PC-3 (cell line): ENCODE results near the gene RNASEH1. TPM values are rescaled to one million over a fixed set of nuclear protein-coding genes. Genes with fewer than 3 reads are reported as not detected.

ENCODE experiments used
- ATAC-seq: fragments of 200-7000 bp; cut with Tn5 transposase; 2 replicates; pipeline ENCODE4 v1.9.1; 2020; ENCODE audit warnings: mild to moderate bottlenecking, moderate library complexity
- BruUV-seq: library from RNA; stranded (reverse); fragments of 400-500 nt; replicated peaks from 2 replicates; lab custom pipeline; 2021; lab: Mats Ljungman, UMichigan
- CTCF ChIA-PET: fragments of 300-600 bp; sonication (Branson Sonifier 250); formaldehyde crosslinking; loops from one replicate; lab custom pipeline; 2022; ENCODE audit warnings: antibody characterized with exemption; lab: Charles Lee
- POLR2A ChIA-PET: fragments of 300-600 bp; sonication (Branson Sonifier 250); formaldehyde crosslinking; loops from one replicate; lab custom pipeline; 2022; ENCODE audit warnings: antibody characterized with exemption; ENCODE audit not compliant: unreplicated experiment; lab: Charles Lee
- DNase-seq: peaks from one replicate; pipeline ENCODE4 v3.0.0-alpha.2; 2015
- H2AFZ ChIP-seq: fragments of 300-600 bp; sonication (generic); 2 replicates; pipeline ENCODE4 v1.6.0; 2016; ENCODE audit warnings: antibody characterized with exemption, low read length
- H3F3A ChIP-seq: fragments of 300-600 bp; sonication (generic); one replicate; pipeline ENCODE4 v1.6.0; 2017; ENCODE audit warnings: antibody characterized with exemption, low read length, control low read depth, mild to moderate bottlenecking; ENCODE audit not compliant: unreplicated experiment
- H3K27ac ChIP-seq: fragments of 300-600 bp; sonication (generic); 2 replicates; pipeline ENCODE4 v1.5.1; 2016; ENCODE audit warnings: mild to moderate bottlenecking, low read length
- H3K27me3 ChIP-seq: fragments of 300-600 bp; sonication (generic); 2 replicates; pipeline ENCODE4 v1.6.1; 2016; ENCODE audit warnings: low read length, mixed read lengths
- H3K36me3 ChIP-seq: fragments of 300-600 bp; sonication (generic); 2 replicates; pipeline ENCODE4 v1.6.1; 2016; ENCODE audit warnings: low read depth, mixed run types, low read length, mixed read lengths
- H3K4me1 ChIP-seq: fragments of 300-600 bp; sonication (generic); 2 replicates; pipeline ENCODE4 v1.5.1; 2016; ENCODE audit warnings: low read length; ENCODE audit not compliant: insufficient read depth
- H3K4me2 ChIP-seq: fragments of 300-600 bp; sonication (generic); 2 replicates; pipeline ENCODE4 v1.6.0; 2016; ENCODE audit warnings: low read length
- H3K4me3 ChIP-seq: fragments of 300-600 bp; sonication (generic); 2 replicates; pipeline ENCODE4 v1.5.1; 2016; ENCODE audit warnings: mild to moderate bottlenecking, low read length, mixed read lengths
- H3K79me2 ChIP-seq: fragments of 300-600 bp; sonication (generic); 2 replicates; pipeline ENCODE4 v1.6.1; 2017; ENCODE audit warnings: low read length, mixed read lengths
- H3K9ac ChIP-seq: fragments of 300-600 bp; sonication (generic); 2 replicates; pipeline ENCODE4 v1.6.0; 2016; ENCODE audit warnings: mild to moderate bottlenecking, low read length
- H3K9me2 ChIP-seq: fragments of 300-600 bp; sonication (generic); replicated peaks from 2 replicates; pipeline ENCODE4 v1.6.1; 2016; ENCODE audit warnings: mixed run types, low read length, mixed read lengths
- H3K9me3 ChIP-seq: fragments of 300-600 bp; sonication (generic); 2 replicates; pipeline ENCODE4 v1.6.1; 2016; ENCODE audit warnings: low read length, mixed read lengths
- H4K20me1 ChIP-seq: fragments of 300-600 bp; sonication (generic); 2 replicates; pipeline ENCODE4 v1.6.1; 2016; ENCODE audit warnings: low read length, mixed read lengths
- EZH2 ChIP-seq: fragments of 300-600 bp; sonication (generic); IDR thresholded peaks from one replicate; pipeline ENCODE4 v1.6.1; 2017; ENCODE audit warnings: antibody characterized with exemption, mild to moderate bottlenecking, low read length; ENCODE audit not compliant: unreplicated experiment
- EZH2phosphoT487 ChIP-seq: fragments of 300-600 bp; sonication (generic); IDR thresholded peaks from 2 replicates; pipeline ENCODE4 v1.6.1; 2018; ENCODE audit warnings: mild to moderate bottlenecking, antibody characterized with exemption, low read length, borderline replicate concordance
- intact Hi-C: fragments of 100-400 bp; cut with micrococcal nuclease; formaldehyde crosslinking; loops from 2 replicates; pipeline ENCODE4 v1.9.0; 2023
- total RNA-seq: library from RNA; depleted of rRNA; stranded (reverse); fragments of >200 nt; gene quantifications from 2 replicates; pipeline ENCODE4 v1.2.3, GENCODE V29; 2014
- TF ChIP-seq, protein P1 (sequence below): fragments of 300-600 bp; sonication (generic); conservative IDR thresholded peaks from 2 replicates; pipeline ENCODE4 v1.5.1; 2017; ENCODE audit warnings: antibody characterized with exemption, low read depth, mild to moderate bottlenecking, low read length

Gene RNASEH1
- total RNA-seq, 1 experiment from 2014 or later = 51.1 TPM

GRCh38 chr2:3527886-3528785 is 30.0 kb downstream of the RNASEH1 start:
- H3K9ac ChIP-seq = no peak overlapping the region
- TF ChIP-seq, protein P1, sequence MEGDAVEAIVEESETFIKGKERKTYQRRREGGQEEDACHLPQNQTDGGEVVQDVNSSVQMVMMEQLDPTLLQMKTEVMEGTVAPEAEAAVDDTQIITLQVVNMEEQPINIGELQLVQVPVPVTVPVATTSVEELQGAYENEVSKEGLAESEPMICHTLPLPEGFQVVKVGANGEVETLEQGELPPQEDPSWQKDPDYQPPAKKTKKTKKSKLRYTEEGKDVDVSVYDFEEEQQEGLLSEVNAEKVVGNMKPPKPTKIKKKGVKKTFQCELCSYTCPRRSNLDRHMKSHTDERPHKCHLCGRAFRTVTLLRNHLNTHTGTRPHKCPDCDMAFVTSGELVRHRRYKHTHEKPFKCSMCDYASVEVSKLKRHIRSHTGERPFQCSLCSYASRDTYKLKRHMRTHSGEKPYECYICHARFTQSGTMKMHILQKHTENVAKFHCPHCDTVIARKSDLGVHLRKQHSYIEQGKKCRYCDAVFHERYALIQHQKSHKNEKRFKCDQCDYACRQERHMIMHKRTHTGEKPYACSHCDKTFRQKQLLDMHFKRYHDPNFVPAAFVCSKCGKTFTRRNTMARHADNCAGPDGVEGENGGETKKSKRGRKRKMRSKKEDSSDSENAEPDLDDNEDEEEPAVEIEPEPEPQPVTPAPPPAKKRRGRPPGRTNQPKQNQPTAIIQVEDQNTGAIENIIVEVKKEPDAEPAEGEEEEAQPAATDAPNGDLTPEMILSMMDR = no peak
- no peak for TF ChIP-seq EZH2
- no peak for TF ChIP-seq EZH2phosphoT487
- no peaks in the 10 kb centered on the region for H3K79me2 ChIP-seq
- H2AFZ ChIP-seq = no peak overlapping the region
- H3K9me2 ChIP-seq = no peaks in the 10 kb centered on the region
- ChIA-PET CTCF (no interaction called here), POLR2A (no interaction called here)
- DNase-seq = no peak
- H3K4me3 ChIP-seq = no peak overlapping the region
- no peaks in the 10 kb centered on the region for H3K36me3 ChIP-seq
- no peaks in the 10 kb centered on the region for H4K20me1 ChIP-seq
- no TSS peak for BruUV-seq
- no peaks in the 10 kb centered on the region for H3F3A ChIP-seq
- H3K4me2 ChIP-seq = no peak overlapping the region
- intact Hi-C loops = no loop called here
- H3K27me3 ChIP-seq = no peaks in the 10 kb centered on the region
- H3K27ac ChIP-seq = no peak overlapping the region
- no peaks in the 10 kb centered on the region for H3K9me3 ChIP-seq
- peaks cover 12% of the 10 kb centered on the region for H3K4me1 ChIP-seq
- no peak for ATAC-seq

DNA sequence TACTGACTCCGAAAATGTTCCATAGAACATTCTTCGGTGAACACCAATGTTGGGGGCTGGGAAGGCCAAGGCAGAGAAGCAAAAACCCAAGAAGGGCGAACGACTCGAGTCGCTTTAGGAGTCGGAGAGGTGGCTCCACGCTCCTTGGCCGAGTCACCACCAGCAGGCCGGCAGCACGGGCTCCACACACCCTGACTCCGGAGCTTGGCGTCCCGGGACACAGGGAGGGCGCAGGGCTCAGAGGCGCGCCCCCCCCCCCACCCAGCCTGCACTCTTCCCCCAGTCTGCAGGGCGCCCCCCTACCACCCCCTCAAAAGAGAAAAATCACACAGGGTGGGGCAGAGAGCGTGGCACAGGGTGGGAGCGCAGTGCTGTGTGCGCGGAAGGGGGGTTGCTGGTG is 31.3 kb downstream of the RNASEH1 start:
- Histone ChIP-seq H3F3A (no peaks in the 10 kb centered on the region), H3K4me2 (no peak overlapping the region), H3K4me3 (no peak overlapping the region), H3K9me2 (no peaks in the 10 kb centered on the region), H3K9me3 (no peaks in the 10 kb centered on the region), H2AFZ (no peak overlapping the region), H3K4me1 (peaks cover 16% of the 10 kb centered on the region), H3K79me2 (no peaks in the 10 kb centered on the region), H3K36me3 (no peaks in the 10 kb centered on the region), H3K9ac (no peak overlapping the region), H3K27me3 (no peaks in the 10 kb centered on the region), H3K27ac (no peak overlapping the region), H4K20me1 (no peaks in the 10 kb centered on the region)
- DNase-seq (no peak), ATAC-seq (no peak)
- ChIA-PET CTCF (no interaction called here), POLR2A (no interaction called here)
- intact Hi-C loops = no loop called here
- BruUV-seq = no TSS peak
- TF ChIP-seq, protein P1 = no peak
- no peak for TF ChIP-seq EZH2
- no peak for TF ChIP-seq EZH2phosphoT487

DNA sequence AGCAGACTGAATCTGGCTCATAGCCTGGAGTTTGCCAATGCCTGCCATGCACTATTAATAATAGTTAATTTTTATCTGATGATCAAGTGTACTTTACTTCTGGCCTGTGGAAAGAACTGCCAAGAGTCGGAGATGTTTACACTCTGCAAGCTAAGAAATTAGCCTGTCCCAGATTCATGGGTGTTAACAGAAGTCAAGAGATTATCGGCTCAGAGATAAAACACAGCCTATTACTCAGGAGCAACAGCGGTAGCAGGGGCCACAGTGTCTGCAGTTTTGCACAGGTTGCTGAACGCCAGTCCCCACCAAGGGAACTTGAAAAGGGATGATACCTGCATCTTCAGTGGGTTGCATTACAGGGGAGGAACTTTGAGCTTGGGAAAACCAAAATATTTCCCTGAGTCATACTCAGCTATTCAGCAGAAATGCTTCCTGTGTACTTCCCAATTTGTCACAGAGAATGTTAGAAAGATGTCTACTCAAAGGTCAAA is 34.5 kb downstream of the RNASEH1 start:
- Histone ChIP-seq H3K9ac (no peak overlapping the region), H2AFZ (peak overlapping the region; percentile 64), H3K9me3 (no peaks in the 10 kb centered on the region), H3K27ac (peak overlapping the region; percentile 50), H4K20me1 (no peaks in the 10 kb centered on the region), H3K9me2 (no peaks in the 10 kb centered on the region), H3K79me2 (peaks cover 9% of the 10 kb centered on the region), H3K4me1 (peaks cover 27% of the 10 kb centered on the region), H3K36me3 (no peaks in the 10 kb centered on the region), H3K4me2 (peak overlapping the region; percentile 74), H3K27me3 (no peaks in the 10 kb centered on the region), H3K4me3 (peak overlapping the region; percentile 38), H3F3A (no peaks in the 10 kb centered on the region)
- TF ChIP-seq EZH2phosphoT487 = no peak
- TF ChIP-seq, protein P1 = no peak
- no peak for TF ChIP-seq EZH2
- intact Hi-C loops = no loop called here
- BruUV-seq = no TSS peak
- ATAC-seq = peak; percentile 38
- peak; percentile 75 for DNase-seq
- POLR2A ChIA-PET = interaction anchor here (0.5 to 0.6 kb wide), 4 partner anchors 34 to 1034 kb away, joined by 3 to 15 read pairs (median 3); partner anchors contain the start of gene RNASEH1
- CTCF ChIA-PET = interaction anchor here (1.4 kb wide), 1 partner anchor 12 kb away, joined by 4 read pairs; no protein-coding TSS in a partner anchor
